ENCODE data around the gene ZNF689.

The ZNF689 gene

GRCh38 chr16:30552956-30553355, 57.2 kb downstream of the ZNF689 start:
- Histone ChIP-seq H2AFZ (ENCODE audit: low read length, unreplicated experiment) (no peak overlapping the region), H3K4me1 (ENCODE audit: control insufficient read depth, insufficient read depth, low read length, unreplicated experiment) (peaks cover 8% of the 10 kb centered on the region), H3K27me3 (ENCODE audit: insufficient read depth, low read length) (no peaks in the 10 kb centered on the region), H3K27ac (ENCODE audit: low read depth, low read length) (no peak overlapping the region), H3K36me3 (ENCODE audit: insufficient read depth, low read length) (no peaks in the 10 kb centered on the region), H3K4me3 (ENCODE audit: low read depth, low read length) (no peak overlapping the region), H3K79me2 (ENCODE audit: control insufficient read depth, insufficient read depth, low read length, unreplicated experiment) (peaks cover 7% of the 10 kb centered on the region)
